HepG2 (cell line): ENCODE measurements around the gene CPNE5. TPM values are rescaled to one million over a fixed set of nuclear protein-coding genes. Genes with fewer than 3 reads are reported as not detected.

Source experiments
- BORCS8-MEF2B ChIP-seq: sonication (generic); formaldehyde crosslinking; IDR thresholded peaks from 2 replicates; pipeline ENCODE4 v1.8.0; 2022; ENCODE audit warnings: mild to moderate bottlenecking, missing genetic modification reagents
- ELF3 ChIP-seq: IDR thresholded peaks from 2 replicates; pipeline ENCODE4 v1.6.1; 2016; ENCODE audit warnings: missing genetic modification reagents, missing compliant biosample characterization
- FIP1L1 ChIP-seq: fragments of 200-400 bp; formaldehyde crosslinking; IDR thresholded peaks from 2 replicates; pipeline ENCODE4 v1.6.1; 2018; ENCODE audit warnings: low read depth, mild to moderate bottlenecking, low read length, moderate library complexity, borderline replicate concordance; ENCODE audit not compliant: insufficient read depth
- FOSL2 ChIP-seq: sonication (generic); formaldehyde crosslinking; IDR thresholded peaks from 2 replicates; pipeline ENCODE4 v1.4.0; 2020; ENCODE audit warnings: missing genetic modification reagents
- HMG20B ChIP-seq: conservative IDR thresholded peaks from 2 replicates; pipeline ENCODE4 v1.6.1; 2016; ENCODE audit warnings: missing genetic modification reagents, missing compliant biosample characterization
- HNRNPH1 ChIP-seq: fragments of 200-400 bp; formaldehyde crosslinking; optimal IDR thresholded peaks from 2 replicates; pipeline ENCODE3; 2017; ENCODE audit warnings: mild to moderate bottlenecking, low read depth, low read length
- IKZF4 ChIP-seq: sonication (generic); formaldehyde crosslinking; IDR thresholded peaks from 2 replicates; pipeline ENCODE4 v1.5.1; 2020; ENCODE audit warnings: borderline replicate concordance, mild to moderate bottlenecking, low read depth, missing genetic modification reagents; ENCODE audit errors: not compliant biosample characterization
- KAT8 ChIP-seq: IDR thresholded peaks from 2 replicates; pipeline ENCODE4 v1.6.1; 2016; ENCODE audit warnings: missing genetic modification reagents, missing compliant biosample characterization
- KDM2A ChIP-seq: sonication (generic); formaldehyde crosslinking; IDR thresholded peaks from 2 replicates; pipeline ENCODE4 v1.4.0; 2020; ENCODE audit warnings: low read depth, missing genetic modification reagents, borderline replicate concordance
- KDM5B ChIP-seq: sonication (generic); formaldehyde crosslinking; IDR thresholded peaks from 2 replicates; pipeline ENCODE4 v1.4.0; 2020; ENCODE audit warnings: missing genetic modification reagents, mild to moderate bottlenecking, borderline replicate concordance
- RXRB ChIP-seq: IDR thresholded peaks from 2 replicates; pipeline ENCODE4 v1.6.1; 2016; ENCODE audit warnings: borderline replicate concordance, missing genetic modification reagents, missing compliant biosample characterization
- SUZ12 ChIP-seq: fragments of 150-350 bp; IDR thresholded peaks from 2 replicates; pipeline ENCODE4 v1.6.1; 2014; ENCODE audit warnings: low read depth, low read length
- TRIM24 ChIP-seq: sonication (generic); formaldehyde crosslinking; IDR thresholded peaks from 2 replicates; pipeline ENCODE4 v1.8.0; 2022; ENCODE audit warnings: mild to moderate bottlenecking, missing genetic modification reagents
- ZNF138 ChIP-seq: sonication (generic); formaldehyde crosslinking; IDR thresholded peaks from 2 replicates; pipeline ENCODE4 v1.5.0; 2020; ENCODE audit warnings: mild to moderate bottlenecking, low read depth, missing genetic modification reagents
- ZNF235 ChIP-seq: sonication (generic); formaldehyde crosslinking; IDR thresholded peaks from 2 replicates; pipeline ENCODE4 v1.8.1; 2023; ENCODE audit warnings: mild to moderate bottlenecking, missing genetic modification reagents, borderline replicate concordance
- ZNF263 ChIP-seq: sonication (generic); formaldehyde crosslinking; IDR thresholded peaks from 2 replicates; pipeline ENCODE4 v1.4.0; 2020; ENCODE audit warnings: missing genetic modification reagents
- ZNF543 ChIP-seq: sonication (generic); formaldehyde crosslinking; IDR thresholded peaks from 2 replicates; pipeline ENCODE4 v1.4.0; 2020; ENCODE audit warnings: mild to moderate bottlenecking, missing genetic modification reagents
- ZNF552 ChIP-seq: sonication (generic); formaldehyde crosslinking; IDR thresholded peaks from 2 replicates; pipeline ENCODE4 v1.9.0; 2022; ENCODE audit warnings: missing genetic modification reagents, mild to moderate bottlenecking, borderline replicate concordance
- ZNF790 ChIP-seq: sonication (generic); formaldehyde crosslinking; IDR thresholded peaks from 2 replicates; pipeline ENCODE4 v1.8.0; 2022; ENCODE audit warnings: missing genetic modification reagents, mild to moderate bottlenecking, borderline replicate concordance
- polyA plus RNA-seq, 8 experiments: library from polyadenylated mRNA; depleted of rRNA in 3 of 8; stranded (reverse) in 7 of 8; unstranded in 1 of 8; fragments of >200 nt; fragmentation: Illumina TruSeq in 4 of 8; extraction: Trizol in 4 of 8; gene quantifications; 2 replicates each; pipeline versions ENCODE4 v1.2.1 to v1.2.3, GENCODE V29; 2011 to 2016; ENCODE audit warnings: low read depth in 4 of 8, missing spikeins in 1 of 8, mixed read lengths in 1 of 8; ENCODE audit not compliant: insufficient read depth in 1 of 8
- total RNA-seq, 5 experiments: library from RNA; depleted of rRNA; stranded (reverse); fragments of >200 nt; fragmentation: Illumina TruSeq; extraction: Trizol; gene quantifications; 2 replicates each; pipeline ENCODE4 v1.2.3, GENCODE V29; 2016; ENCODE audit warnings: low read depth in 1 of 5
- TF ChIP-seq, protein P1 (sequence below): IDR thresholded peaks from 2 replicates; pipeline ENCODE4 v1.6.1; 2018; ENCODE audit warnings: missing genetic modification reagents
- TF ChIP-seq, protein P2 (sequence below): sonication (generic); formaldehyde crosslinking; IDR thresholded peaks from 2 replicates; pipeline ENCODE4 v1.9.0; 2022; ENCODE audit warnings: low read depth, missing genetic modification reagents
- TF ChIP-seq, protein P3 (sequence below): sonication (generic); formaldehyde crosslinking; conservative IDR thresholded peaks from 2 replicates; pipeline ENCODE4 v1.4.0; 2020; ENCODE audit warnings: missing genetic modification reagents
- TF ChIP-seq, protein P4 (sequence below): IDR thresholded peaks from 2 replicates; pipeline ENCODE4 v1.6.1; 2018; ENCODE audit warnings: missing genetic modification reagents, mild to moderate bottlenecking, missing compliant biosample characterization
- TF ChIP-seq, protein P5 (sequence below): IDR thresholded peaks from 2 replicates; pipeline ENCODE4 v1.6.1; 2016; ENCODE audit warnings: control low read depth

CPNE5 gene
- total and polyA plus RNA-seq, 2 of the 13 experiments (the other 11 are each of a cell fraction or from before 2014, with no cell fraction given) = 0.16 TPM; not detected in 1

DNA sequence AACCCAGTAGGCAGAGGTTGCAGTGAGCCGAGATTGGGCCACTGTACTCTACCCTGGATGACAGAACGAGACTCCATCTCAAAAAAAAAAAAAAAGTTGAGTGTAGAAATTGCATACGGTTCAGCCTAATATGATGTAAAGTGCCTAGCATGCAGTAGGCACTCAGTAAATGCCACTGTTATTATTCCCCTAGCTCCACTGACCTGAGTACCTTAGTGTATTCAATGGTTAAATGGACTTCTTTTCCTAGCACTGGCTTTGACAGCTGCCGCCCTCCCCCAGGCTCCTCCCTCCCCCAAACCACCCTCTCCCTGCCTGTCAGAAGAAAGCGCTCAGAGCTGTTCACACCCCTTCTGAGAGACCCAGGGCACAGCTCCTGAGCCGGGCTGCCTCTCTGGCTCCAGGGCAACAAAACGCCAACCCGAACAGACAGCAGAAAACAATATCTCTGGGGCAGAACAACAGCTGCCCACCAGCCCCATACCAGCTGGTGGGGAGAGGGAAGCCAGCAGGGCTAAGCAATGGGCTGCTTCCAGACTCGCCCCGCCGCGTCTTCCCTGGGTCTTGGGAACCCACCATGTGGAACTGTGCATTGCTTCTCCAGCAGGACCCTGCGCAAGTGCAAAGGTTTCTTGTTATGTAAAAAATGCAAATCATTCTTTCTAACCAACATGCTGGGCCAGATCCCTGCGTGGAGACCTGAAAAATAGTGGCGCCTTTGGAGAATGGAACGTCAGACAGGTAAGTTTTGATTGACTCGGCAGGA, 4.5 kb downstream of the CPNE5 start (continued):
- TF ChIP-seq, protein P1, sequence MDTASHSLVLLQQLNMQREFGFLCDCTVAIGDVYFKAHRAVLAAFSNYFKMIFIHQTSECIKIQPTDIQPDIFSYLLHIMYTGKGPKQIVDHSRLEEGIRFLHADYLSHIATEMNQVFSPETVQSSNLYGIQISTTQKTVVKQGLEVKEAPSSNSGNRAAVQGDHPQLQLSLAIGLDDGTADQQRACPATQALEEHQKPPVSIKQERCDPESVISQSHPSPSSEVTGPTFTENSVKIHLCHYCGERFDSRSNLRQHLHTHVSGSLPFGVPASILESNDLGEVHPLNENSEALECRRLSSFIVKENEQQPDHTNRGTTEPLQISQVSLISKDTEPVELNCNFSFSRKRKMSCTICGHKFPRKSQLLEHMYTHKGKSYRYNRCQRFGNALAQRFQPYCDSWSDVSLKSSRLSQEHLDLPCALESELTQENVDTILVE (CRISPR knock-in tag) = 0 out of 2 replicates have a peak, but pooled peaks have one; percentile 51
- no peak for TF ChIP-seq ZNF263 (CRISPR knock-in tag)
- TF ChIP-seq SUZ12 = no peak
- no peak for TF ChIP-seq TRIM24 (CRISPR knock-in tag)
- TF ChIP-seq KDM5B (CRISPR knock-in tag) = peak; percentile 57; the same call in 1 of the 2 replicates
- TF ChIP-seq KDM2A (CRISPR knock-in tag) = no peak
- TF ChIP-seq BORCS8-MEF2B (CRISPR knock-in tag) = 0 out of 2 replicates have a peak, but pooled peaks have one; percentile 24
- TF ChIP-seq, protein P2, sequence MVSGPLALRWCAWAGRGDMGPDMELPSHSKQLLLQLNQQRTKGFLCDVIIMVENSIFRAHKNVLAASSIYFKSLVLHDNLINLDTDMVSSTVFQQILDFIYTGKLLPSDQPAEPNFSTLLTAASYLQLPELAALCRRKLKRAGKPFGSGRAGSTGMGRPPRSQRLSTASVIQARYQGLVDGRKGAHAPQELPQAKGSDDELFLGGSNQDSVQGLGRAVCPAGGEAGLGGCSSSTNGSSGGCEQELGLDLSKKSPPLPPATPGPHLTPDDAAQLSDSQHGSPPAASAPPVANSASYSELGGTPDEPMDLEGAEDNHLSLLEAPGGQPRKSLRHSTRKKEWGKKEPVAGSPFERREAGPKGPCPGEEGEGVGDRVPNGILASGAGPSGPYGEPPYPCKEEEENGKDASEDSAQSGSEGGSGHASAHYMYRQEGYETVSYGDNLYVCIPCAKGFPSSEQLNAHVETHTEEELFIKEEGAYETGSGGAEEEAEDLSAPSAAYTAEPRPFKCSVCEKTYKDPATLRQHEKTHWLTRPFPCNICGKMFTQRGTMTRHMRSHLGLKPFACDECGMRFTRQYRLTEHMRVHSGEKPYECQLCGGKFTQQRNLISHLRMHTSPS = no peak
- TF ChIP-seq, protein P3, sequence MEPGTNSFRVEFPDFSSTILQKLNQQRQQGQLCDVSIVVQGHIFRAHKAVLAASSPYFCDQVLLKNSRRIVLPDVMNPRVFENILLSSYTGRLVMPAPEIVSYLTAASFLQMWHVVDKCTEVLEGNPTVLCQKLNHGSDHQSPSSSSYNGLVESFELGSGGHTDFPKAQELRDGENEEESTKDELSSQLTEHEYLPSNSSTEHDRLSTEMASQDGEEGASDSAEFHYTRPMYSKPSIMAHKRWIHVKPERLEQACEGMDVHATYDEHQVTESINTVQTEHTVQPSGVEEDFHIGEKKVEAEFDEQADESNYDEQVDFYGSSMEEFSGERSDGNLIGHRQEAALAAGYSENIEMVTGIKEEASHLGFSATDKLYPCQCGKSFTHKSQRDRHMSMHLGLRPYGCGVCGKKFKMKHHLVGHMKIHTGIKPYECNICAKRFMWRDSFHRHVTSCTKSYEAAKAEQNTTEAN (CRISPR knock-in tag) = no peak
- TF ChIP-seq ZNF235 (CRISPR knock-in tag) = no peak
- no peak for TF ChIP-seq IKZF4 (CRISPR knock-in tag)
- no peak for TF ChIP-seq ELF3 (CRISPR knock-in tag)
- 0 out of 2 replicates have a peak, but pooled peaks have one; percentile 8 for TF ChIP-seq RXRB (CRISPR knock-in tag)
- no peak for TF ChIP-seq HMG20B (CRISPR knock-in tag)
- TF ChIP-seq ZNF552 (CRISPR knock-in tag) = no peak
- TF ChIP-seq KAT8 (CRISPR knock-in tag) = no peak
- no peak for TF ChIP-seq ZNF543 (CRISPR knock-in tag)
- TF ChIP-seq ZNF138 (CRISPR knock-in tag) = no peak
- TF ChIP-seq HNRNPH1 = no peak
- TF ChIP-seq, protein P4, sequence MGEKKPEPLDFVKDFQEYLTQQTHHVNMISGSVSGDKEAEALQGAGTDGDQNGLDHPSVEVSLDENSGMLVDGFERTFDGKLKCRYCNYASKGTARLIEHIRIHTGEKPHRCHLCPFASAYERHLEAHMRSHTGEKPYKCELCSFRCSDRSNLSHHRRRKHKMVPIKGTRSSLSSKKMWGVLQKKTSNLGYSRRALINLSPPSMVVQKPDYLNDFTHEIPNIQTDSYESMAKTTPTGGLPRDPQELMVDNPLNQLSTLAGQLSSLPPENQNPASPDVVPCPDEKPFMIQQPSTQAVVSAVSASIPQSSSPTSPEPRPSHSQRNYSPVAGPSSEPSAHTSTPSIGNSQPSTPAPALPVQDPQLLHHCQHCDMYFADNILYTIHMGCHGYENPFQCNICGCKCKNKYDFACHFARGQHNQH (CRISPR knock-in tag) = 0 out of 2 replicates have a peak, but pooled peaks have one; percentile 18
- TF ChIP-seq FOSL2 = no peak
- TF ChIP-seq ZNF790 (CRISPR knock-in tag) = no peak
- no peak for TF ChIP-seq FIP1L1
- TF ChIP-seq, protein P5, sequence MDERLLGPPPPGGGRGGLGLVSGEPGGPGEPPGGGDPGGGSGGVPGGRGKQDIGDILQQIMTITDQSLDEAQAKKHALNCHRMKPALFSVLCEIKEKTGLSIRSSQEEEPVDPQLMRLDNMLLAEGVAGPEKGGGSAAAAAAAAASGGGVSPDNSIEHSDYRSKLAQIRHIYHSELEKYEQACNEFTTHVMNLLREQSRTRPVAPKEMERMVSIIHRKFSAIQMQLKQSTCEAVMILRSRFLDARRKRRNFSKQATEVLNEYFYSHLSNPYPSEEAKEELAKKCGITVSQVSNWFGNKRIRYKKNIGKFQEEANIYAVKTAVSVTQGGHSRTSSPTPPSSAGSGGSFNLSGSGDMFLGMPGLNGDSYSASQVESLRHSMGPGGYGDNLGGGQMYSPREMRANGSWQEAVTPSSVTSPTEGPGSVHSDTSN = no peak
